SK-N-SH (cell line): Measurements from ENCODE around the gene MXRA8. TPM values are rescaled to one million over a fixed set of nuclear protein-coding genes. Genes with fewer than 3 reads are reported as not detected.

ENCODE experiments used
- CTCF ChIA-PET: fragments of 300-600, 350-600 bp; formaldehyde crosslinking; extraction: SDS; loops from one replicate; lab custom pipeline; 2021; lab: Yijun Ruan, JAX
- POLR2A ChIA-PET: fragments of 350-600 bp; sonication (Branson Sonifier 250); formaldehyde crosslinking; extraction: SDS; loops from one replicate; lab custom pipeline; 2020; ENCODE audit warnings: antibody characterized with exemption, inconsistent platforms; lab: Yijun Ruan, JAX
- DNase-seq: peaks from one replicate; pipeline ENCODE4 v3.0.0; 2012
- H2AFZ ChIP-seq: fragments of 200-600 bp; sonication (generic); 2 replicates; pipeline ENCODE4 v1.8.1; 2016; ENCODE audit warnings: antibody characterized with exemption, mild to moderate bottlenecking, low read depth
- H3F3A ChIP-seq: fragments of 200-600 bp; sonication (generic); replicated peaks from 2 replicates; pipeline ENCODE3; 2016; ENCODE audit warnings: antibody characterized with exemption, mild to moderate bottlenecking; ENCODE audit not compliant: insufficient read depth
- H3K27ac ChIP-seq, 2 experiments: fragments of 200-500 bp in 1 of 2; fragments of 200-600 bp in 1 of 2; sonication (Bioruptor generic) in 1 of 2; sonication (generic), shearing (Covaris generic) in 1 of 2; 2 replicates each; pipeline versions ENCODE4 v1.5.1 to v1.6.1; 2014 to 2016; ENCODE audit warnings: low read depth in 2 of 2, inconsistent platforms in 1 of 2, low read length in 1 of 2, mild to moderate bottlenecking in 1 of 2, mixed read lengths in 1 of 2
- H3K27me3 ChIP-seq: fragments of 200-600 bp; sonication (generic), shearing (Covaris generic); 2 replicates; pipeline ENCODE4 v1.6.1; 2016; ENCODE audit warnings: mixed run types; ENCODE audit not compliant: insufficient read depth
- H3K36me3 ChIP-seq, 2 experiments: fragments of 200-500 bp in 1 of 2; fragments of 200-600 bp in 1 of 2; sonication (Bioruptor generic) in 1 of 2; sonication (generic) in 1 of 2; replicated peaks in 1 of 2; 2 replicates each; pipeline versions ENCODE3 to v1.5.1; 2014 to 2016; ENCODE audit warnings: low read length in 1 of 2, mild to moderate bottlenecking in 1 of 2; ENCODE audit not compliant: insufficient read depth in 2 of 2, control insufficient read depth in 1 of 2
- H3K4me1 ChIP-seq, 2 experiments: fragments of 200-500 bp in 1 of 2; fragments of 200-600 bp in 1 of 2; sonication (Bioruptor generic) in 1 of 2; sonication (generic), shearing (Covaris generic) in 1 of 2; 2 replicates each; pipeline versions ENCODE4 v1.5.1 to v1.6.1; 2014 to 2016; ENCODE audit warnings: low read depth in 1 of 2, low read length in 1 of 2, mixed run types in 1 of 2; ENCODE audit not compliant: insufficient read depth in 2 of 2, control insufficient read depth in 1 of 2
- H3K4me2 ChIP-seq: fragments of 200-600 bp; sonication (generic), shearing (Covaris generic); 2 replicates; pipeline ENCODE4 v1.6.1; 2017; ENCODE audit warnings: mixed run types
- H3K4me3 ChIP-seq, 2 experiments: fragments of 200-500 bp in 1 of 2; fragments of 200-600 bp in 1 of 2; sonication (Bioruptor generic) in 1 of 2; sonication (generic), shearing (Covaris generic) in 1 of 2; 2 replicates each; pipeline versions ENCODE4 v1.5.1 to v1.8.1; 2014 to 2016; ENCODE audit warnings: low read depth in 2 of 2, inconsistent platforms in 1 of 2, low read length in 1 of 2, mild to moderate bottlenecking in 1 of 2, mixed read lengths in 1 of 2, moderate library complexity in 1 of 2
- H3K79me2 ChIP-seq: fragments of 200-600 bp; sonication (generic); 2 replicates; pipeline ENCODE4 v1.8.1; 2017; ENCODE audit warnings: mild to moderate bottlenecking; ENCODE audit not compliant: insufficient read depth
- H3K9ac ChIP-seq: fragments of 200-600 bp; sonication (generic); 2 replicates; pipeline ENCODE4 v1.6.1; 2017; ENCODE audit warnings: mixed run types
- H3K9me2 ChIP-seq: fragments of 200-600 bp; sonication (generic); 2 replicates; pipeline ENCODE4 v1.6.1; 2017; ENCODE audit warnings: mixed run types
- H3K9me3 ChIP-seq: fragments of 200-600 bp; sonication (generic); 2 replicates; pipeline ENCODE4 v1.6.1; 2017; ENCODE audit warnings: mixed run types, mild to moderate bottlenecking, moderate library complexity
- H4K20me1 ChIP-seq: fragments of 200-600 bp; sonication (generic); 2 replicates; pipeline ENCODE4 v1.6.1; 2017; ENCODE audit warnings: mild to moderate bottlenecking, mixed run types; ENCODE audit not compliant: insufficient read depth
- ELF1 ChIP-seq: IDR thresholded peaks from 2 replicates; pipeline ENCODE4 v1.4.0; 2012
- EZH2phosphoT487 ChIP-seq: fragments of 200-600 bp; sonication (generic); IDR thresholded peaks from 2 replicates; pipeline ENCODE4 v1.6.1; 2017; ENCODE audit warnings: low read depth, mixed run types, mild to moderate bottlenecking, antibody characterized with exemption, moderate library complexity, borderline replicate concordance
- FOSL2 ChIP-seq: IDR thresholded peaks from 2 replicates; pipeline ENCODE4 v1.4.0; 2012; ENCODE audit warnings: low read depth, mild to moderate bottlenecking, moderate library complexity, borderline replicate concordance
- FOXJ3 ChIP-seq: sonication (generic); formaldehyde crosslinking; IDR thresholded peaks from 2 replicates; pipeline ENCODE4 v1.5.1; 2020; ENCODE audit warnings: mild to moderate bottlenecking, missing genetic modification reagents
- FOXM1 ChIP-seq: IDR thresholded peaks from 2 replicates; pipeline ENCODE4 v1.4.0; 2012; ENCODE audit warnings: low read depth, mild to moderate bottlenecking
- GABPA ChIP-seq: IDR thresholded peaks from 2 replicates; pipeline ENCODE4 v1.4.0; 2012; ENCODE audit warnings: low read depth, mild to moderate bottlenecking
- GATA2 ChIP-seq: sonication (generic); formaldehyde crosslinking; IDR thresholded peaks from 2 replicates; pipeline ENCODE4 v1.5.0; 2020; ENCODE audit warnings: mild to moderate bottlenecking, missing genetic modification reagents
- JUND ChIP-seq: IDR thresholded peaks from 2 replicates; pipeline ENCODE4 v1.4.0; 2012
- MAX ChIP-seq: IDR thresholded peaks from 2 replicates; pipeline ENCODE4 v1.4.0; 2012; ENCODE audit warnings: low read depth
- MEF2A ChIP-seq: IDR thresholded peaks from 2 replicates; pipeline ENCODE4 v1.4.0; 2012; ENCODE audit warnings: low read depth, borderline replicate concordance
- MXI1 ChIP-seq: IDR thresholded peaks from 2 replicates; pipeline ENCODE4 v1.6.1; 2012; ENCODE audit warnings: mild to moderate bottlenecking, low read depth, low read length, improper control_type of control experiment
- NRF1 ChIP-seq: IDR thresholded peaks from 2 replicates; pipeline ENCODE4 v1.6.1; 2012; ENCODE audit warnings: low read depth, mild to moderate bottlenecking, low read length
- RCOR1 ChIP-seq: fragments of 150-350 bp; IDR thresholded peaks from 2 replicates; pipeline ENCODE4 v1.6.1; 2017; ENCODE audit warnings: antibody characterized with exemption, low read length
- RFX5 ChIP-seq: IDR thresholded peaks from 2 replicates; pipeline ENCODE4 v1.6.1; 2012; ENCODE audit warnings: mild to moderate bottlenecking, improper control_type of control experiment, low read length
- TAF1 ChIP-seq: IDR thresholded peaks from 2 replicates; pipeline ENCODE4 v1.6.1; 2012; ENCODE audit warnings: low read depth, mild to moderate bottlenecking, low read length, moderate library complexity, borderline replicate concordance
- TCF12 ChIP-seq: IDR thresholded peaks from 2 replicates; pipeline ENCODE4 v1.4.0; 2012
- TEAD4 ChIP-seq: IDR thresholded peaks from 2 replicates; pipeline ENCODE4 v1.4.0; 2012; ENCODE audit warnings: mild to moderate bottlenecking, borderline replicate concordance; ENCODE audit not compliant: insufficient read depth
- USF1 ChIP-seq: IDR thresholded peaks from 2 replicates; pipeline ENCODE4 v1.4.0; 2012; ENCODE audit warnings: low read depth, borderline replicate concordance
- WGBS: methylation state at CpG from one replicate; pipeline ENCODE4 v1.1.6; 2017; ENCODE audit warnings: low lambda C conversion rate; 5-methylcytosine and 5-hydroxymethylcytosine counted together
- polyA plus RNA-seq, 3 experiments: library from polyadenylated mRNA; depleted of rRNA; stranded (reverse); fragments of >200 nt; gene quantifications; 2 replicates each; pipeline ENCODE4 v1.2.3, GENCODE V29; 2012
- TF ChIP-seq, protein P1 (sequence below): fragments of 200-600 bp; sonication (generic); IDR thresholded peaks from 2 replicates; pipeline ENCODE4 v1.6.1; 2017; ENCODE audit warnings: antibody characterized with exemption, mild to moderate bottlenecking, moderate library complexity
- TF ChIP-seq, protein P2 (sequence below): IDR thresholded peaks from 2 replicates; pipeline ENCODE4; 2012
- TF ChIP-seq, protein P3 (sequence below): fragments of 150-350 bp; IDR thresholded peaks from 2 replicates; pipeline ENCODE4 v1.6.1; 2016; ENCODE audit warnings: mild to moderate bottlenecking, low read depth, low read length

Gene MXRA8
- polyA plus RNA-seq, 1 of the 3 experiments (the other 2 are of a cell fraction) = 2.5 TPM

GRCh38 chr1:1325288-1326074, 32.9 kb downstream of the MXRA8 start (continued):
- TF ChIP-seq, protein P1, sequence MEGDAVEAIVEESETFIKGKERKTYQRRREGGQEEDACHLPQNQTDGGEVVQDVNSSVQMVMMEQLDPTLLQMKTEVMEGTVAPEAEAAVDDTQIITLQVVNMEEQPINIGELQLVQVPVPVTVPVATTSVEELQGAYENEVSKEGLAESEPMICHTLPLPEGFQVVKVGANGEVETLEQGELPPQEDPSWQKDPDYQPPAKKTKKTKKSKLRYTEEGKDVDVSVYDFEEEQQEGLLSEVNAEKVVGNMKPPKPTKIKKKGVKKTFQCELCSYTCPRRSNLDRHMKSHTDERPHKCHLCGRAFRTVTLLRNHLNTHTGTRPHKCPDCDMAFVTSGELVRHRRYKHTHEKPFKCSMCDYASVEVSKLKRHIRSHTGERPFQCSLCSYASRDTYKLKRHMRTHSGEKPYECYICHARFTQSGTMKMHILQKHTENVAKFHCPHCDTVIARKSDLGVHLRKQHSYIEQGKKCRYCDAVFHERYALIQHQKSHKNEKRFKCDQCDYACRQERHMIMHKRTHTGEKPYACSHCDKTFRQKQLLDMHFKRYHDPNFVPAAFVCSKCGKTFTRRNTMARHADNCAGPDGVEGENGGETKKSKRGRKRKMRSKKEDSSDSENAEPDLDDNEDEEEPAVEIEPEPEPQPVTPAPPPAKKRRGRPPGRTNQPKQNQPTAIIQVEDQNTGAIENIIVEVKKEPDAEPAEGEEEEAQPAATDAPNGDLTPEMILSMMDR = no peak
- no peak for TF ChIP-seq MAX
- TF ChIP-seq FOXM1 = no peak
- no peak for TF ChIP-seq EZH2phosphoT487
- TF ChIP-seq, protein P2, sequence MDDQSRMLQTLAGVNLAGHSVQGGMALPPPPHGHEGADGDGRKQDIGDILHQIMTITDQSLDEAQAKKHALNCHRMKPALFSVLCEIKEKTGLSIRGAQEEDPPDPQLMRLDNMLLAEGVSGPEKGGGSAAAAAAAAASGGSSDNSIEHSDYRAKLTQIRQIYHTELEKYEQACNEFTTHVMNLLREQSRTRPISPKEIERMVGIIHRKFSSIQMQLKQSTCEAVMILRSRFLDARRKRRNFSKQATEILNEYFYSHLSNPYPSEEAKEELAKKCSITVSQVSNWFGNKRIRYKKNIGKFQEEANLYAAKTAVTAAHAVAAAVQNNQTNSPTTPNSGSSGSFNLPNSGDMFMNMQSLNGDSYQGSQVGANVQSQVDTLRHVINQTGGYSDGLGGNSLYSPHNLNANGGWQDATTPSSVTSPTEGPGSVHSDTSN = no peak
- no peak for TF ChIP-seq GABPA

DNA sequence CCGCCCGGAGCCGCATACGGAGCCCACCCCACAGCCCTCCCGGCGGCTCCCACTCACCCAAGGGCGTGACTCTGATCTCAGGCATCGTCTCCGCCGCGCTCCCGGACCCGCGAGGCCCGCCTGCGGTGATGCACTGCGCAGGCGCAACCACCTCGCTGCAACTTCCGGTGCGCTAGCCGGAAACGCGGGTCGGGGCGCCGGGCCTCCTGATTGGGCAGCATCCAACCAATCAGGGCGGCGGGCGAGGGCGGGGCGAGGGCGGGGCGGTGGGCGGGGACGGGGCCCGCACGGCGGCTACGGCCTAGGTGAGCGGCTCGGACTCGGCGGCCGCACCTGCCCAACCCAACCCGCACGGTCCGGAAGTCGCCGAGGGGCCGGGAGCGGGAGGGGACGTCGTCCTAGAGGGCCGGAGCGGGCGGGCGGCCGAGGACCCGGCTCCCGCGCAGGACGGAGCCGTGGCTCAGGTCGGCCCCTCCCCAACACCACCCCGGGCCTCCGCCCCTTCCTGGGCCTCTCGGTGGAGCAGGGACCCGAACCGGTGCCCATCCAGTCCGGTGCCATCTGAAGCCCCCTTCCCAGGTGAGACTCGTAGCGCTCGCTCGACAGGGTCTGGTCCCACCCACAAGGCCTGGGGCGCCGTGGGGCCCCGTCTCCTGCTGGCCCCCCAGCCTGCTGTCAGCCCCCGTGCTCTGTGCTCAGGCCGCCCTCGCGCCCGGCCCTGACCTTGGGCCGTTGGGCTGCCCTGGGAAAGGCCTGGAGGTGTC, 33.6 kb downstream of the MXRA8 start, which contains the start of the genes CPTP and INTS11:
TSS of gene CPTP (plus strand) at position 279 of the 764 bp plus-strand sequence. CDS start 2,109 bp downstream, outside the sequence.
TSS of gene INTS11 (minus strand) at position 137 of the 764 bp plus-strand sequence. CDS start at position 85, 52 bp downstream.
- H3K27me3 ChIP-seq = no peaks in the 10 kb centered on the region
- H3K4me2 ChIP-seq = peak within 1 kb of the TSS; percentile 95
- H3K9me2 ChIP-seq = no peaks in the 10 kb centered on the region
- ChIA-PET CTCF (interaction anchor here (1.0 to 1.6 kb wide), 3 partner anchors 20 to 23 kb away, joined by 3 to 5 read pairs (median 3); no protein-coding TSS in a partner anchor), POLR2A (interaction anchor here (1.0 kb wide), 1 partner anchor 15 kb away, joined by 3 read pairs; no protein-coding TSS in a partner anchor)
- H3F3A ChIP-seq = peaks cover 5% of the 10 kb centered on the region
- peaks cover 0 to 31% of the 10 kb centered on the region in 2 experiments for H3K36me3 ChIP-seq
- peak within 1 kb of the TSS; percentile 74 to 80 for H3K4me3 ChIP-seq
- H3K4me1 ChIP-seq = peaks cover 0 to 24% of the 10 kb centered on the region in 2 experiments; a peak in 1 of 4 replicates
- H4K20me1 ChIP-seq = peaks cover 33% of the 10 kb centered on the region
- H3K79me2 ChIP-seq = peaks cover 64% of the 10 kb centered on the region
- DNase-seq = peak; percentile 99
- H3K9ac ChIP-seq = peak within 1 kb of the TSS; percentile 80
- H3K9me3 ChIP-seq = no peaks in the 10 kb centered on the region
- no peak within 1 kb of the TSS for H2AFZ ChIP-seq
- peak within 1 kb of the TSS; percentile 45 to 66; a peak in 2 of 4 replicates for H3K27ac ChIP-seq
- 5% methylated on average over 8 of the region's 84 CpGs for WGBS
- no peak for TF ChIP-seq MEF2A
- TF ChIP-seq, protein P1 = no peak
- TF ChIP-seq FOXJ3 (CRISPR knock-in tag) = no peak
- TF ChIP-seq FOSL2 = no peak
- TF ChIP-seq TEAD4 = no peak
- TF ChIP-seq TAF1 = peak; percentile 46; the same call in 1 of the 2 replicates
- TF ChIP-seq FOXM1 = no peak
- no peak for TF ChIP-seq USF1
- TF ChIP-seq MXI1 = no peak
- TF ChIP-seq RFX5 = no peak
- no peak for TF ChIP-seq GATA2 (CRISPR knock-in tag)
- TF ChIP-seq ELF1 = peak; percentile 31; the same call in 1 of the 2 replicates
- no peak for TF ChIP-seq TCF12
- no peak for TF ChIP-seq RCOR1
- TF ChIP-seq MAX = peak; percentile 34; the same call in 1 of the 2 replicates
- TF ChIP-seq NRF1 = peak; percentile 88
- TF ChIP-seq, protein P3, sequence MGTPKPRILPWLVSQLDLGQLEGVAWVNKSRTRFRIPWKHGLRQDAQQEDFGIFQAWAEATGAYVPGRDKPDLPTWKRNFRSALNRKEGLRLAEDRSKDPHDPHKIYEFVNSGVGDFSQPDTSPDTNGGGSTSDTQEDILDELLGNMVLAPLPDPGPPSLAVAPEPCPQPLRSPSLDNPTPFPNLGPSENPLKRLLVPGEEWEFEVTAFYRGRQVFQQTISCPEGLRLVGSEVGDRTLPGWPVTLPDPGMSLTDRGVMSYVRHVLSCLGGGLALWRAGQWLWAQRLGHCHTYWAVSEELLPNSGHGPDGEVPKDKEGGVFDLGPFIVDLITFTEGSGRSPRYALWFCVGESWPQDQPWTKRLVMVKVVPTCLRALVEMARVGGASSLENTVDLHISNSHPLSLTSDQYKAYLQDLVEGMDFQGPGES = no peak
- TF ChIP-seq JUND = no peak
